Activated CD4-positive, CD25-positive, alpha-beta regulatory T cell treated with anti-CD3 and anti-CD28 coated beads, Interleukin-2, amount 50 U/mL, for 72 hours (primary cell): ENCODE results near the gene UFSP1.

ENCODE experiments used
- DNase-seq: peaks from one replicate; pipeline ENCODE4 v3.0.0; 2021

UFSP1 gene

GRCh38 chr7:100880645-100881044 is 8.9 kb downstream of the UFSP1 start:
- DNase-seq, result no peak

GRCh38 chr7:100879685-100880261 is 9.7 kb downstream of the UFSP1 start:
- DNase-seq, result no peak

- no peak for DNase-seq
Observed at GRCh38 chr7:100878685-100879084, 10.8 kb downstream of the UFSP1 start.

- DNase-seq, result no peak
Observed at GRCh38 chr7:100878013-100878412, 11.5 kb downstream of the UFSP1 start.

- peak; percentile 62 for DNase-seq
Observed at GRCh38 chr7:100875356-100875751, 14.2 kb downstream of the UFSP1 start.

- DNase-seq, result peak; percentile 99
Observed at GRCh38 chr7:100874577-100875355, 14.7 kb downstream of the UFSP1 start, which contains the start of gene SRRT. SRRT (plus strand) TSS chr7:100875103; CDS start chr7:100875591, 488 bp downstream.

GRCh38 chr7:100874300-100874576 is 15.3 kb downstream of the UFSP1 start:
- no peak for DNase-seq

GRCh38 chr7:100873599-100874299 is 15.8 kb downstream of the UFSP1 start:
- no peak for DNase-seq

- no peak for DNase-seq
Observed at GRCh38 chr7:100867776-100868485, 21.6 kb downstream of the UFSP1 start.

- peak; percentile 53 for DNase-seq
Observed at GRCh38 chr7:100867040-100867775, 22.3 kb downstream of the UFSP1 start, which contains the start of gene TRIP6. TRIP6 (plus strand) TSS chr7:100867387; CDS start chr7:100867498, 111 bp downstream.

GRCh38 chr7:100866729-100867039 is 22.8 kb downstream of the UFSP1 start:
- DNase-seq, result no peak

GRCh38 chr7:100865938-100866728 is 23.4 kb downstream of the UFSP1 start:
- DNase-seq, result no peak

- no peak for DNase-seq
Observed at GRCh38 chr7:100865372-100865911, 24.1 kb downstream of the UFSP1 start.

- no peak for DNase-seq
Observed at GRCh38 chr7:100864263-100864845, 25.2 kb downstream of the UFSP1 start.

GRCh38 chr7:100863406-100863950 is 26.0 kb downstream of the UFSP1 start:
- DNase-seq, result no peak

- no peak for DNase-seq
Observed at GRCh38 chr7:100861616-100861985, 27.9 kb downstream of the UFSP1 start.

- no peak for DNase-seq
Observed at GRCh38 chr7:100860702-100861615, 28.6 kb downstream of the UFSP1 start.

- DNase-seq, result no peak
Observed at GRCh38 chr7:100859856-100860255, 29.7 kb downstream of the UFSP1 start.

- no peak for DNase-seq
Observed at GRCh38 chr7:100856871-100857282, 32.6 kb downstream of the UFSP1 start.

GRCh38 chr7:100855515-100855914 is 34.0 kb downstream of the UFSP1 start:
- no peak for DNase-seq
